GM18507 (cell line): ENCODE data around the gene ZBED4.
A peak's percentile ranks its signal among the peaks of the same experiment; 100 is the strongest.

Experiments used
- DNase-seq: peaks from one replicate; pipeline ENCODE4 v3.0.0; 2011; ENCODE audit warnings: low read depth; ENCODE audit not compliant: insufficient read length; ENCODE audit errors: extremely low spot score
- FAIRE-seq: peaks from 2 replicates; lab custom pipeline; 2011; peaks lifted over from hg19 to GRCh38; lab: Jason Lieb, UNC

ZBED4 gene

GRCh38 chr22:49871482-49871881 is 17.8 kb downstream of the ZBED4 start:
- no peak for DNase-seq

GRCh38 chr22:49872347-49872746 is 18.7 kb downstream of the ZBED4 start:
- FAIRE-seq (no peak), DNase-seq (no peak)

More at GRCh38 chr22:49871482-49871881, 17.8 kb downstream of the ZBED4 start:
- no peak for FAIRE-seq

GRCh38 chr22:49873228-49873940 is 19.7 kb downstream of the ZBED4 start:
- DNase-seq (no peak), FAIRE-seq (no peak)

GRCh38 chr22:49877642-49878041 is 24.0 kb downstream of the ZBED4 start:
- DNase-seq (no peak), FAIRE-seq (no peak)

- FAIRE-seq = no peak
- no peak for DNase-seq
Observed at GRCh38 chr22:49878206-49878605, 24.6 kb downstream of the ZBED4 start.

GRCh38 chr22:49879871-49880270 is 26.2 kb downstream of the ZBED4 start:
- FAIRE-seq (no peak), DNase-seq (no peak)

- DNase-seq (no peak), FAIRE-seq (peak; percentile 70)
Observed at GRCh38 chr22:49880281-49880680, 26.6 kb downstream of the ZBED4 start.

GRCh38 chr22:49881856-49882255 is 28.2 kb downstream of the ZBED4 start:
- no peak for DNase-seq
- peak; percentile 68 for FAIRE-seq

- no peak for DNase-seq
- FAIRE-seq = no peak
Observed at GRCh38 chr22:49882519-49883293, 29.1 kb downstream of the ZBED4 start.

GRCh38 chr22:49883294-49883640 is 29.6 kb downstream of the ZBED4 start:
- FAIRE-seq = no peak
- DNase-seq = no peak

GRCh38 chr22:49884075-49884474 is 30.4 kb downstream of the ZBED4 start:
- DNase-seq (no peak), FAIRE-seq (no peak)

- FAIRE-seq (no peak), DNase-seq (no peak)
Observed at GRCh38 chr22:49884503-49885260, 31.0 kb downstream of the ZBED4 start.

- no peak for FAIRE-seq
Observed at GRCh38 chr22:49885281-49885680, 31.6 kb downstream of the ZBED4 start.

GRCh38 chr22:49885881-49886280 is 32.2 kb downstream of the ZBED4 start:
- FAIRE-seq = no peak

More at GRCh38 chr22:49885281-49885680, 31.6 kb downstream of the ZBED4 start:
- no peak for DNase-seq

GRCh38 chr22:49886346-49887063 is 32.9 kb downstream of the ZBED4 start:
- no peak for FAIRE-seq

More at GRCh38 chr22:49885881-49886280, 32.2 kb downstream of the ZBED4 start:
- no peak for DNase-seq

GRCh38 chr22:49887064-49887451 is 33.4 kb downstream of the ZBED4 start:
- FAIRE-seq = no peak
- no peak for DNase-seq

More at GRCh38 chr22:49886346-49887063, 32.9 kb downstream of the ZBED4 start:
- no peak for DNase-seq

GRCh38 chr22:49887702-49888101 is 34.1 kb downstream of the ZBED4 start:
- FAIRE-seq (no peak), DNase-seq (no peak)

- FAIRE-seq (no peak), DNase-seq (no peak)
Observed at GRCh38 chr22:49889071-49889470, 35.4 kb downstream of the ZBED4 start.

GRCh38 chr22:49892226-49892899 is 38.7 kb downstream of the ZBED4 start:
- FAIRE-seq (no peak), DNase-seq (no peak)
